ENCODE measurements around the gene GSS.
A peak's percentile ranks its signal among the peaks of the same experiment; 100 is the strongest.

Gene GSS

DNA sequence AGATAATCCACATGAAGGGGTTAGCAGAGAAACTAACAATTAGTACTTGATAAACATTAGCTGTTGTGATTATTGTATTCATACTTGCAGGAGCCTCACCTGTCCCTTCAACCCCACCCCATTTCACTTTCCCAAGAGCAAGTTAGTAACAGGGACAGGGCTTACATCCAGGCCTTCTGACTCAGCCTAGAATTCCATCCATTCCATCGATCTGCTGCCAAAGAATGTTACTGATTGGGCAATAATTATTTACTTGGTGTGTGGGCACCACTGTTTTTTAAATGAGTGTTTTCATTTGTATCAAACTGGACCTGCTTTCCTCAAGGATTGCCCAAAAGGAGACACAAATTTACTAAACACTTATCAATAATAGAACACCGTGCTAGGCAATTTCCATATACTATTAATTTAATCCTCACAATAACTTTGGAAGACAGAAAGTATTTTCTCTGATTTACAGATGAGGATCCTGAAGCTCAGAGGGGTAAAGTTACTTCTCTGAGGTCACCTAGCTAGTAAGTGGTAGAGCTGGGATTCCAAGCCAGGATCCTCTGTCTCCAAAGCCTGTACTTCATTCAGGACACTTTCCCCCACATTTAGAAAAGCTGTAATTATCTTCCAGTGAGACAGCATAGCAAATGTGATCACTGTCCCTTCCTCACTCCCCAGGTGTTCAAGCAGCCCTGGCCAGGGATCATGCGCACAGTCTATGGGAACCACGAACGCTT lies 32.8 kb downstream of the GSS start:
- no peak overlapping the region for H3K4me2 ChIP-seq (ENCODE audit: low read length, poor library complexity, severe bottlenecking)
- H2BK120ac ChIP-seq (ENCODE audit: low read depth, low read length): no peak overlapping the region
- peak overlapping the region; percentile 86 for H2AK5ac ChIP-seq (ENCODE audit: low read length, severe bottlenecking)
- 100% methylated on average over 1 of the region's 5 CpGs for WGBS
- no peak overlapping the region for H4K91ac ChIP-seq (ENCODE audit: low read length)
- H3K27ac ChIP-seq (ENCODE audit: low read length, poor library complexity, severe bottlenecking): peak overlapping the region; percentile 75
- H2BK15ac ChIP-seq (ENCODE audit: low read depth, poor library complexity, severe bottlenecking): no peak overlapping the region
- no peaks in the 10 kb centered on the region for H3K27me3 ChIP-seq (ENCODE audit: control insufficient read depth in 1 of 2, insufficient read depth in 1 of 2, low read length in 2 of 2)
- no peak overlapping the region for H2BK12ac ChIP-seq (ENCODE audit: low read length in 2 of 2)
- no peak overlapping the region for H3K4ac ChIP-seq (ENCODE audit: low read depth in 1 of 2, low read length in 2 of 2)
- H3K14ac ChIP-seq (ENCODE audit: low read length in 2 of 2): no peak overlapping the region
- no peak overlapping the region for H4K8ac ChIP-seq (ENCODE audit: low read length)
- peak; percentile 66 for DNase-seq
- no peak overlapping the region for H3K9ac ChIP-seq (ENCODE audit: low read length)
- peaks cover 12% of the 10 kb centered on the region for H3K4me1 ChIP-seq (ENCODE audit: control insufficient read depth, insufficient read depth, low read depth, low read length)
- H3K23ac ChIP-seq (ENCODE audit: low read length in 2 of 2): no peak overlapping the region
- H3K79me1 ChIP-seq (replicated peaks; ENCODE audit: low read length, poor library complexity, severe bottlenecking): peaks cover 9% of the 10 kb centered on the region
- no peak overlapping the region for H2BK5ac ChIP-seq (ENCODE audit: low read depth, low read length, poor library complexity, severe bottlenecking)
- H3K36me3 ChIP-seq (ENCODE audit: control insufficient read depth in 1 of 2, insufficient read depth in 2 of 2, low read depth in 1 of 2, low read length in 2 of 2): peaks cover 48 to 78% of the 10 kb centered on the region in 2 experiments
- no peak overlapping the region for H2AFZ ChIP-seq (ENCODE audit: low read depth, low read length)
- no peak overlapping the region for H3K4me3 ChIP-seq (ENCODE audit: insufficient read depth in 1 of 2, low read depth in 1 of 2, low read length in 2 of 2)
- H3K18ac ChIP-seq (ENCODE audit: low read depth in 1 of 2, low read length in 2 of 2): no peak overlapping the region
- H3K9me3 ChIP-seq (ENCODE audit: control insufficient read depth, low read length): no peaks in the 10 kb centered on the region

DNA sequence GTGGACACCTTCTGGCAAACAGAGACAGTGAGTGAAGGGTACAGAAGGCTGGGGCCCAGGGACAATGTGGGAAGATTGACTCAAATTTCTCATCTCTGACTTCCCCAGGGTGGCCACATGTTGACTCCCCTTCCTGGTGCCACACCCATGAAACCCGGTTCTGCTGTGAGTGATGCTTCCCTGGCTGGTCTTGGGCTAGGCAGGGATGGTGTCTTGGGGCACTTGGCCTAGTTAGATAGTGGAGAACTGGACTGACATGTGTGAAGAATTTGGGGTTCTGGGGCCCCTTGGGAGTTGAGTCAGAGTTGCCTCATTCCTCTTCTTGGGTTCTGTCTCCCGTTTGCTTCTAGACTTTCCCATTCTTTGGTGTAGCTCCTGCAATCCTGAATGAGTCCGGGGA lies 34.2 kb downstream of the GSS start:
- peaks cover 6% of the 10 kb centered on the region for H3K79me1 ChIP-seq (replicated peaks; ENCODE audit: low read length, poor library complexity, severe bottlenecking)
- DNase-seq: no peak
- no peak overlapping the region for H3K4ac ChIP-seq (ENCODE audit: low read depth in 1 of 2, low read length in 2 of 2)
- H3K4me2 ChIP-seq (ENCODE audit: low read length, poor library complexity, severe bottlenecking): no peak overlapping the region
- H3K18ac ChIP-seq (ENCODE audit: low read depth in 1 of 2, low read length in 2 of 2): no peak overlapping the region
- no peak overlapping the region for H2AFZ ChIP-seq (ENCODE audit: low read depth, low read length)
- H4K8ac ChIP-seq (ENCODE audit: low read length): no peak overlapping the region
- H3K4me1 ChIP-seq (ENCODE audit: control insufficient read depth, insufficient read depth, low read depth, low read length): peaks cover 6% of the 10 kb centered on the region
- peak overlapping the region; percentile 69 for H2AK5ac ChIP-seq (ENCODE audit: low read length, severe bottlenecking)
- no peak overlapping the region for H3K14ac ChIP-seq (ENCODE audit: low read length in 2 of 2)
- peak overlapping the region in 1 of 2 experiments; percentile 9 for H3K4me3 ChIP-seq (ENCODE audit: insufficient read depth in 1 of 2, low read depth in 1 of 2, low read length in 2 of 2)
- H2BK120ac ChIP-seq (ENCODE audit: low read depth, low read length): no peak overlapping the region
- no peak overlapping the region for H2BK15ac ChIP-seq (ENCODE audit: low read depth, poor library complexity, severe bottlenecking)
- no peak overlapping the region for H3K9ac ChIP-seq (ENCODE audit: low read length)
- no peak overlapping the region for H3K23ac ChIP-seq (ENCODE audit: low read length in 2 of 2)
- 81% methylated on average over 3 of the region's 3 CpGs for WGBS
- no peak overlapping the region for H2BK5ac ChIP-seq (ENCODE audit: low read depth, low read length, poor library complexity, severe bottlenecking)
- H3K36me3 ChIP-seq (ENCODE audit: control insufficient read depth in 1 of 2, insufficient read depth in 2 of 2, low read depth in 1 of 2, low read length in 2 of 2): peaks cover 38 to 64% of the 10 kb centered on the region in 2 experiments
- H3K27me3 ChIP-seq (ENCODE audit: control insufficient read depth in 1 of 2, insufficient read depth in 1 of 2, low read length in 2 of 2): no peaks in the 10 kb centered on the region
- H3K27ac ChIP-seq (ENCODE audit: low read length, poor library complexity, severe bottlenecking): no peak overlapping the region
- H2BK12ac ChIP-seq (ENCODE audit: low read length in 2 of 2): peak overlapping the region in 1 of 2 experiments; percentile 35
- H3K9me3 ChIP-seq (ENCODE audit: control insufficient read depth, low read length): no peaks in the 10 kb centered on the region
- H4K91ac ChIP-seq (ENCODE audit: low read length): no peak overlapping the region

GRCh38 chr20:34920055-34920454 lies 35.6 kb downstream of the GSS start:
- no peak overlapping the region for H2BK12ac ChIP-seq (ENCODE audit: low read length in 2 of 2)
- H3K27ac ChIP-seq (ENCODE audit: low read length, poor library complexity, severe bottlenecking): no peak overlapping the region
- H2BK15ac ChIP-seq (ENCODE audit: low read depth, poor library complexity, severe bottlenecking): no peak overlapping the region

DNA sequence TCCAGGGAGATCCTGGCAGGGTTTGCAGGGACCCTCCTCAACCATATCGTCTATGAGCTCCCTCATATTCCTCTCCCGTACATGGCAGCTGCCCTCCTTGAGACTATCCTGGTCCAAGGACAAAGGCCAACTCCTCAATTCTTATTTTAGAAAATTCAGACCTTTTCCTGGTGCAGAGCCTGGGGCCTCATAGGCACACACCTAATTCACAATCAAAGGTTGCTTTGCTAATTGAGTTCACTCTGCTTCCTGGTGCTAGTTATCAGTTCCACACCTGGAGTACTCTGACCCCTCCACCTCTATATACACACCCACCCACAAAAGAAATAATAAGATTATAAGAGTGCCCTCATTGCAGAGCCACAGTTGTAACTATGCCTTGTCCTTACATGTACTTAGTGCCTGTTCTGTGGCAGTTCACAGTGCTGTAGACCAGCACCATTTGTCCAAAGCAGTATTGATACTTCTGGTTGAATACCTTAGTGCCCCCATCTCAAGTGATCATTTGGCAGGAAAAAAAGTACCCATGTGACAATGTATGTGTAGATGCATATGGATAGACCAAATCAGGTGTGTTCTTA lies 38.7 kb downstream of the GSS start:
- Histone ChIP-seq H3K9ac (ENCODE audit: low read length) (no peak overlapping the region), H2BK5ac (ENCODE audit: low read depth, low read length, poor library complexity, severe bottlenecking) (no peak overlapping the region)

More at GRCh38 chr20:34920055-34920454, 35.6 kb downstream of the GSS start:
- DNase-seq: no peak
- no peak overlapping the region for H2BK120ac ChIP-seq (ENCODE audit: low read depth, low read length)
- H3K9me3 ChIP-seq (ENCODE audit: control insufficient read depth, low read length): no peaks in the 10 kb centered on the region
- peaks cover 31 to 58% of the 10 kb centered on the region in 2 experiments for H3K36me3 ChIP-seq (ENCODE audit: control insufficient read depth in 1 of 2, insufficient read depth in 2 of 2, low read depth in 1 of 2, low read length in 2 of 2)
- no peaks in the 10 kb centered on the region for H3K27me3 ChIP-seq (ENCODE audit: control insufficient read depth in 1 of 2, insufficient read depth in 1 of 2, low read length in 2 of 2)
- H3K18ac ChIP-seq (ENCODE audit: low read depth in 1 of 2, low read length in 2 of 2): no peak overlapping the region
- no peak overlapping the region for H3K14ac ChIP-seq (ENCODE audit: low read length in 2 of 2)
- H3K4ac ChIP-seq (ENCODE audit: low read depth in 1 of 2, low read length in 2 of 2): no peak overlapping the region
- H3K79me1 ChIP-seq (replicated peaks; ENCODE audit: low read length, poor library complexity, severe bottlenecking): peaks cover 9% of the 10 kb centered on the region
- H3K4me2 ChIP-seq (ENCODE audit: low read length, poor library complexity, severe bottlenecking): no peak overlapping the region
- no peak overlapping the region for H2BK5ac ChIP-seq (ENCODE audit: low read depth, low read length, poor library complexity, severe bottlenecking)
- no peak overlapping the region for H3K4me3 ChIP-seq (ENCODE audit: insufficient read depth in 1 of 2, low read depth in 1 of 2, low read length in 2 of 2)
- peaks cover 4% of the 10 kb centered on the region for H3K4me1 ChIP-seq (ENCODE audit: control insufficient read depth, insufficient read depth, low read depth, low read length)
- H2AFZ ChIP-seq (ENCODE audit: low read depth, low read length): no peak overlapping the region
- no peak overlapping the region for H3K9ac ChIP-seq (ENCODE audit: low read length)
- no peak overlapping the region for H4K8ac ChIP-seq (ENCODE audit: low read length)
- H4K91ac ChIP-seq (ENCODE audit: low read length): no peak overlapping the region
- no peak overlapping the region for H2AK5ac ChIP-seq (ENCODE audit: low read length, severe bottlenecking)
- no peak overlapping the region for H3K23ac ChIP-seq (ENCODE audit: low read length in 2 of 2)

More for the DNA sequence above, 38.7 kb downstream of the GSS start:
- H3K27me3 ChIP-seq (ENCODE audit: control insufficient read depth in 1 of 2, insufficient read depth in 1 of 2, low read length in 2 of 2): no peaks in the 10 kb centered on the region
- H2AK5ac ChIP-seq (ENCODE audit: low read length, severe bottlenecking): no peak overlapping the region
- no peak overlapping the region for H3K4me2 ChIP-seq (ENCODE audit: low read length, poor library complexity, severe bottlenecking)
- H3K27ac ChIP-seq (ENCODE audit: low read length, poor library complexity, severe bottlenecking): no peak overlapping the region
- no peak overlapping the region for H4K8ac ChIP-seq (ENCODE audit: low read length)
- H2AFZ ChIP-seq (ENCODE audit: low read depth, low read length): no peak overlapping the region
- no peak overlapping the region for H2BK120ac ChIP-seq (ENCODE audit: low read depth, low read length)
- H3K4ac ChIP-seq (ENCODE audit: low read depth in 1 of 2, low read length in 2 of 2): no peak overlapping the region
- WGBS: 92% methylated on average over 2 of the region's 2 CpGs
- no peak for DNase-seq
- H3K9me3 ChIP-seq (ENCODE audit: control insufficient read depth, low read length): no peaks in the 10 kb centered on the region
- H3K14ac ChIP-seq (ENCODE audit: low read length in 2 of 2): no peak overlapping the region
- no peak overlapping the region for H3K18ac ChIP-seq (ENCODE audit: low read depth in 1 of 2, low read length in 2 of 2)
- no peaks in the 10 kb centered on the region for H3K4me1 ChIP-seq (ENCODE audit: control insufficient read depth, insufficient read depth, low read depth, low read length)
- no peak overlapping the region for H3K4me3 ChIP-seq (ENCODE audit: insufficient read depth in 1 of 2, low read depth in 1 of 2, low read length in 2 of 2)
- H2BK12ac ChIP-seq (ENCODE audit: low read length in 2 of 2): no peak overlapping the region
- no peak overlapping the region for H4K91ac ChIP-seq (ENCODE audit: low read length)
- H3K36me3 ChIP-seq (ENCODE audit: control insufficient read depth in 1 of 2, insufficient read depth in 2 of 2, low read depth in 1 of 2, low read length in 2 of 2): peaks cover 44 to 60% of the 10 kb centered on the region in 2 experiments
- H2BK15ac ChIP-seq (ENCODE audit: low read depth, poor library complexity, severe bottlenecking): no peak overlapping the region
- peaks cover 12% of the 10 kb centered on the region for H3K79me1 ChIP-seq (replicated peaks; ENCODE audit: low read length, poor library complexity, severe bottlenecking)
- H3K23ac ChIP-seq (ENCODE audit: low read length in 2 of 2): no peak overlapping the region

Measured in mesenchymal stem cell (in vitro differentiated cells and primary cell).